Mesendoderm (in vitro differentiated cells): ENCODE results near the gene ZNF428.

Experiments used
- DNase-seq: peaks from one replicate; pipeline ENCODE4 v3.0.0; 2013
- H2AK5ac ChIP-seq: 2 replicates; pipeline ENCODE4 v1.6.1; 2013; ENCODE audit warnings: low read length, inconsistent platforms
- H2BK120ac ChIP-seq: 2 replicates; pipeline ENCODE4 v1.6.1; 2013; ENCODE audit warnings: low read depth, mild to moderate bottlenecking, low read length, moderate library complexity, mixed read lengths
- H2BK15ac ChIP-seq: replicated peaks from 2 replicates; pipeline ENCODE4 v1.6.1; 2013; ENCODE audit warnings: low read depth, mild to moderate bottlenecking, moderate library complexity
- H2BK5ac ChIP-seq: 2 replicates; pipeline ENCODE4 v1.6.1; 2013; ENCODE audit warnings: low read length, inconsistent platforms
- H3K18ac ChIP-seq: 2 replicates; pipeline ENCODE4 v1.6.1; 2013; ENCODE audit warnings: mild to moderate bottlenecking, low read length, mixed read lengths
- H3K23ac ChIP-seq: one replicate; pipeline ENCODE4 v1.6.1; 2013; ENCODE audit warnings: low read length
- H3K27ac ChIP-seq: 2 replicates; pipeline ENCODE4 v1.5.1; 2013; ENCODE audit warnings: low read depth, mild to moderate bottlenecking, inconsistent platforms, low read length, moderate library complexity
- H3K27me3 ChIP-seq: 2 replicates; pipeline ENCODE4 v1.6.1; 2013; ENCODE audit warnings: low read length, control low read depth, mild to moderate bottlenecking, inconsistent platforms; ENCODE audit not compliant: insufficient read depth, poor library complexity
- H3K36me3 ChIP-seq: 2 replicates; pipeline ENCODE4 v1.6.1; 2013; ENCODE audit warnings: low read length, inconsistent platforms; ENCODE audit not compliant: control insufficient read depth, insufficient read depth
- H3K4ac ChIP-seq: one replicate; pipeline ENCODE4 v1.6.1; 2013; ENCODE audit warnings: low read depth, mild to moderate bottlenecking, low read length, moderate library complexity
- H3K4me1 ChIP-seq: 2 replicates; pipeline ENCODE4 v1.6.1; 2013; ENCODE audit warnings: low read depth, low read length, inconsistent platforms; ENCODE audit not compliant: control insufficient read depth
- H3K4me2 ChIP-seq: 2 replicates; pipeline ENCODE4 v1.6.1; 2013; ENCODE audit warnings: low read length
- H3K4me3 ChIP-seq: 2 replicates; pipeline ENCODE4 v1.5.1; 2013; ENCODE audit warnings: mild to moderate bottlenecking, low read length
- H3K56ac ChIP-seq: one replicate; pipeline ENCODE4 v1.6.1; 2013; ENCODE audit warnings: low read length
- H3K79me1 ChIP-seq: 2 replicates; pipeline ENCODE4 v1.6.1; 2013; ENCODE audit warnings: low read length, inconsistent platforms
- H3K79me2 ChIP-seq: 2 replicates; pipeline ENCODE4 v1.6.1; 2013; ENCODE audit warnings: mild to moderate bottlenecking, low read length; ENCODE audit not compliant: control insufficient read depth, insufficient read depth
- H3K9ac ChIP-seq: 2 replicates; pipeline ENCODE4 v1.6.1; 2013; ENCODE audit warnings: low read length, inconsistent platforms
- H4K5ac ChIP-seq: one replicate; pipeline ENCODE4 v1.6.1; 2013; ENCODE audit warnings: low read length
- H4K8ac ChIP-seq: one replicate; pipeline ENCODE4 v1.6.1; 2013; ENCODE audit warnings: low read depth, mild to moderate bottlenecking, control low read depth, low read length, moderate library complexity
- WGBS: extraction: QIAGEN DNeasy Blood & Tissue Kit; methylation state at CpG from one replicate; pipeline ENCODE4 v1.1.7; 2013; ENCODE audit warnings: low lambda C conversion rate, missing lambda C conversion rate; ENCODE audit not compliant: insufficient coverage; ENCODE audit errors: extremely low coverage; 5-methylcytosine and 5-hydroxymethylcytosine counted together

ZNF428 gene

DNA sequence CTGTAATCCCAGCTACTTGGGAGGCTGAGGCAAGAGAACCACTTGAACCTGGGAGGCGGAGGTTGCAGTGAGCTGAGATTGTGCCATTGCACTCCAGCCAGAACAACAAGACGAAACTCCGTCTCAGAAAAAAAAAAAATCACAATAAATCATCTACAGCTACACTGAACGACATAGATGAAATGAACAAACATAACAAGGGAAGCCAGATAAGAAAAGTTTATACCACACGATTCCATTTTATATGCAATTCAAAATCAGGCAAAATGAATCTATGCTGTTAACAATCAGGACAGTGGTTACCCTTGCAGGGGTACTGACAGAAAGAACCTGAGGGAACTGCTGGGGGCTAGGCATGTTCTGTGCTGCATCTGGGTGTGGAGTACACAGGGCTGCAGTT is 49.8 kb downstream of the ZNF428 start:
- H2BK5ac ChIP-seq = no peak overlapping the region
- no peak overlapping the region for H4K5ac ChIP-seq
- no peak overlapping the region for H3K9ac ChIP-seq
- no peaks in the 10 kb centered on the region for H3K36me3 ChIP-seq
- no peak overlapping the region for H3K4me3 ChIP-seq
- H3K79me1 ChIP-seq = peaks cover 3% of the 10 kb centered on the region
- H3K4me1 ChIP-seq = no peaks in the 10 kb centered on the region
- H4K8ac ChIP-seq = no peak overlapping the region
- no peaks in the 10 kb centered on the region for H3K79me2 ChIP-seq
- no peak overlapping the region for H3K27ac ChIP-seq
- no peak overlapping the region for H2AK5ac ChIP-seq
- no peak overlapping the region for H3K18ac ChIP-seq
- no peaks in the 10 kb centered on the region for H3K27me3 ChIP-seq
- H3K4me2 ChIP-seq = no peak overlapping the region
- H2BK15ac ChIP-seq = no peak overlapping the region
- DNase-seq = no peak
- H3K23ac ChIP-seq = no peak overlapping the region
- H3K4ac ChIP-seq = no peak overlapping the region
- no peak overlapping the region for H3K56ac ChIP-seq
- WGBS = no CpG with 5 or more reads among the region's 5 CpGs
- no peak overlapping the region for H2BK120ac ChIP-seq

DNA sequence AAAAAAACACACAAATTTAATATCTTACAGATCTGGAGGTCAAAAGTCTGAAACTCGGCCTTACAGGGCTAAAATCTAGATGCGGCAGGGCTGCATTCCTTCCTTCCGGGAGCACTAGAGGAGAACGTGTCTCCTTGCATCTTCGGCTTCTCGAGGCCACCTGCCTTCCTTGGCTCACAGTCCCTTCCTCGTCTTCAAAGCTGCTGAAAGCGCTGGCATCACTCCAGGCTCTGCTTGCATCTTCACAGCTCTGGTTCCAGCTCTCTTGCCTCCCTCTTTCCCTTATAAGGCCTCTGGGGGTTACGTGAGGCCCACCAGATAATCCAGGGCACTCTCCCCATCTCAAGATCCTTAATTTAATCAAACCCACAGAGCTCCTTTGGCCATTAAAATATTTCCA is 54.6 kb downstream of the ZNF428 start:
- no peak overlapping the region for H3K18ac ChIP-seq
- no CpG with 5 or more reads among the region's 9 CpGs for WGBS
- no peak overlapping the region for H3K4me2 ChIP-seq
- H2BK5ac ChIP-seq = no peak overlapping the region
- no peak overlapping the region for H2AK5ac ChIP-seq
- no peak for DNase-seq
- H3K4me1 ChIP-seq = no peaks in the 10 kb centered on the region
- no peak overlapping the region for H3K4me3 ChIP-seq
- H4K8ac ChIP-seq = no peak overlapping the region
- no peak overlapping the region for H2BK120ac ChIP-seq
- H3K9ac ChIP-seq = no peak overlapping the region
- no peak overlapping the region for H3K27ac ChIP-seq
- H2BK15ac ChIP-seq = no peak overlapping the region
- no peaks in the 10 kb centered on the region for H3K27me3 ChIP-seq
- no peak overlapping the region for H3K4ac ChIP-seq
- H3K36me3 ChIP-seq = peaks cover 1% of the 10 kb centered on the region
- H3K79me2 ChIP-seq = no peaks in the 10 kb centered on the region
- H4K5ac ChIP-seq = no peak overlapping the region
- no peak overlapping the region for H3K56ac ChIP-seq
- H3K23ac ChIP-seq = no peak overlapping the region
- H3K79me1 ChIP-seq = no peaks in the 10 kb centered on the region

DNA sequence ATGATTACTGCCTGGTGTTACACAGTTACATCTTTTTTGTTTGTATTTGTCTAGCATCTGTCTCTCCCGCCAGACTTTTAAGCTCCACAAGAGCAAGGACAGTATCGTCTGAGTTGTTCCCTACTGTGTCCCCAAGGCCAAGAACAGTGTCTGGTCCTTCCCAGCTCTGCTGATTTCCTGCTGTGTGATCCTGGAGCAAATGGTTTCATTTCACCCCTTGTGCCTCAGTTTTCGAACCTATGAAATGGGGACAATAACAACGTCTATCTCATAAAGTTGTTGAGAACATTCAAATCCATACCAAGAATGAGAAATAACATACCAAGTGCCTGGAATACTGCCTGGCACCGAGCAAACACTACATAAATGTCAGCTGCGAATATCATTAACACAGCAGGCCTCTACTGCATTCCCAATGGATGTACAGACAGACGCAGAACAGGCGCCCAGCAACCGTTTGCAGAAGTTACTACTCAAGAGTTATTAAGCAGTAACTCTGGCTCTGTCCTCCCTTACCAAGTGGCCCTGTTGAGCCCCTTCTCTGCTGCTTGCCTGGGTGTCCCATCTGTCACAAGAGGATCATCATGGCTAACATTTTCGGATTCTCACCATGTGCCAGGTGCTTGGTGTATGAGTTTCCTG is 55.5 kb downstream of the ZNF428 start:
- H4K5ac ChIP-seq = no peak overlapping the region
- H3K79me2 ChIP-seq = no peaks in the 10 kb centered on the region
- H3K4me1 ChIP-seq = no peaks in the 10 kb centered on the region
- no peak overlapping the region for H3K4ac ChIP-seq
- H2BK120ac ChIP-seq = no peak overlapping the region
- no peak for DNase-seq
- H3K27me3 ChIP-seq = no peaks in the 10 kb centered on the region
- no peak overlapping the region for H3K9ac ChIP-seq
- H2AK5ac ChIP-seq = no peak overlapping the region
- no peak overlapping the region for H3K18ac ChIP-seq
- no peak overlapping the region for H2BK15ac ChIP-seq
- no peak overlapping the region for H3K4me3 ChIP-seq
- no CpG with 5 or more reads among the region's 10 CpGs for WGBS
- H3K27ac ChIP-seq = no peak overlapping the region
- no peak overlapping the region for H3K23ac ChIP-seq
- H4K8ac ChIP-seq = no peak overlapping the region
- H2BK5ac ChIP-seq = no peak overlapping the region
- no peak overlapping the region for H3K56ac ChIP-seq
- no peaks in the 10 kb centered on the region for H3K79me1 ChIP-seq
- H3K36me3 ChIP-seq = peaks cover 1% of the 10 kb centered on the region
- H3K4me2 ChIP-seq = no peak overlapping the region

DNA sequence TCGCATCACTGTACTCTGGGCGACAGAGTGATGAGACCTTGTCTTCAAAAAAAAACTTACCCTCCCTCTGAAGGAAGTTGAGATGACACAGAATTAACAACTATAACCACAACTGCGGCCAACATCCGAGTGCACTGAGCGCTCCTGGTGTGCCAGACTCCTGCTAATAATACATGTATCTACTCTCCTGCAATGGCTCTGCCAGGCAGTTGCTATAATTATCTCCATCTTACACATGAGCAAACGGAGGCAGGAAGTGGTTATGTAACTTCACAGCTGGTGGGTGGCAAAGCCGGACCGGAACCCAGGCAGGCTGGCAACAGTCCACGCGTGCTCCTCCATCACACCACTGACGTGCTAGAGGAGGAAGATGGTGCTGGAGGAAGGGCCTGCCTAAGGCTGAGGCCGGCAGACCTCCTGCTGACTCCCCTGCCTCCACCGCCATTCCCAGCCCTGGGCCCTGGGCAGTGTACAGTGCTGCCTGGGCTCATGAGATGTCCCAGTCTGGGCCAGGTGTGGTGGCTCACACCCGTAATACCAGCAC is 56.7 kb downstream of the ZNF428 start:
- H3K4me3 ChIP-seq = no peak overlapping the region
- H3K27ac ChIP-seq = no peak overlapping the region
- no peak overlapping the region for H2BK15ac ChIP-seq
- H4K5ac ChIP-seq = no peak overlapping the region
- no peak overlapping the region for H3K18ac ChIP-seq
- H3K79me2 ChIP-seq = no peaks in the 10 kb centered on the region
- WGBS = no CpG with 5 or more reads among the region's 14 CpGs
- H2BK120ac ChIP-seq = no peak overlapping the region
- peaks cover 1% of the 10 kb centered on the region for H3K36me3 ChIP-seq
- no peak overlapping the region for H2BK5ac ChIP-seq
- H4K8ac ChIP-seq = no peak overlapping the region
- H2AK5ac ChIP-seq = no peak overlapping the region
- H3K23ac ChIP-seq = no peak overlapping the region
- no peak overlapping the region for H3K4ac ChIP-seq
- no peaks in the 10 kb centered on the region for H3K79me1 ChIP-seq
- H3K27me3 ChIP-seq = no peaks in the 10 kb centered on the region
- H3K4me1 ChIP-seq = no peaks in the 10 kb centered on the region
- H3K4me2 ChIP-seq = no peak overlapping the region
- no peak overlapping the region for H3K56ac ChIP-seq
- no peak overlapping the region for H3K9ac ChIP-seq
- no peak for DNase-seq

DNA sequence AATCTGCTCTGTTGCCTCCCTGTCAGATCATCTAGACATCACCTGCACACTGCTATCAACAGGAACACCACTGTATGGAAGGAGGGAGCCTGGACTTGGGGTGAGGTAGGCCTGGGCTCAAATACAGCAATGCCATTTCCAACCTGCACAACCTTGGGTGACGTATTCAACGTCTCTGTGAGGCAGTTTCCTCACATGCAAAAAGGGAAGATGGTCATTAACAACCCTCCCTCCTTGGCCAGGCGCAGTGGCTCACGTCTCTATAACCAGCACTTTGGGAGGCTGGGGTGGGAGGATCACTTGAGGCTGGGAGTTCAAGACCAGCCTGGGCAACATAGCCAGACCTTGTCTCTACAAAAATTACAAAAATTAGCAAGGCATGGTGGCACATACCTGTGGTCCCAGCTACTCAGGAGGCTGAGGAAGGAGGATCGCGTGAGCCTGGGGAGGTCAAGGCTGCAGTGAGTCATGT is 57.2 kb downstream of the ZNF428 start:
- no peak overlapping the region for H3K56ac ChIP-seq
- no peak overlapping the region for H3K18ac ChIP-seq
- H4K5ac ChIP-seq = no peak overlapping the region
- no peak overlapping the region for H2AK5ac ChIP-seq
- H3K4me3 ChIP-seq = no peak overlapping the region
- H3K79me2 ChIP-seq = no peaks in the 10 kb centered on the region
- no peak overlapping the region for H2BK5ac ChIP-seq
- H3K23ac ChIP-seq = no peak overlapping the region
- H3K36me3 ChIP-seq = peaks cover 1% of the 10 kb centered on the region
- H3K4me2 ChIP-seq = no peak overlapping the region
- no peak overlapping the region for H4K8ac ChIP-seq
- no peaks in the 10 kb centered on the region for H3K4me1 ChIP-seq
- no peak for DNase-seq
- H3K9ac ChIP-seq = no peak overlapping the region
- H2BK15ac ChIP-seq = no peak overlapping the region
- no peak overlapping the region for H2BK120ac ChIP-seq
- H3K27ac ChIP-seq = no peak overlapping the region
- WGBS = no CpG with 5 or more reads among the region's 6 CpGs
- no peaks in the 10 kb centered on the region for H3K27me3 ChIP-seq
- H3K79me1 ChIP-seq = no peaks in the 10 kb centered on the region
- no peak overlapping the region for H3K4ac ChIP-seq
